ENCODE data around the gene C1QB.

DNA sequence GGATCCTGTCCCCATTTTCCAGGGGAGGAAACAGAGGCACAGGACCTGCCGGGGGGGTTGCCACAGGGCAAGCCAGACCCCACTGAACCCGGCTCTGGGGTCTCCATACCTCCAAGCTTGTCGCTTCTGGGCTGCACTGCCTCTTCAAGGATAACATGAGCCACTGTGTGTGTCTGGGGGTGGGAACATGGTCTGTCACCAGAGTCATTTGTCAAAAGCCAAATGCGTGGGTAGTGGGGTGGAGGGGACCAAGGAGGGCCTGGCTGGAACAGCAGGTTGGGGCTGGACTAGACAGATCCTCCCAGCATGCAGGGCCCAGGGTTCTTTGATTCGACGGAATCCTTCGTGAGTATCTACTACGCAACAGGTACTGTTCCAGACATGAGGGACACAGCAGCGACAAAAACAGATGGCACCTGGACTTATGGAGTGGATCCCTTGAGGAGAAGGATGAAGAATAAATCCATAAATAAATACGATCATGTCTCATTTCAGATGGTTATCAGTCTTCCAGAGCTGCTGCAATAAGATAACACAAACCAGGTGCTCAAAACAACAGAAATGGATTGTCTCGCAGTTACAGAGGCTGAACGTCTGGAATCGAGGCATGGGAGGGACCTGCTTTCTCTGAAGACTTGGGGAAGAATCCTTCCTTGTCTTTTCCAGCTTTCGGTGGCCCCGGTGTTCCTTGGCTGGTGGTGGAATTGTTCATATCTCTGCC, 28.7 kb downstream of the C1QB start:
- TF ChIP-seq, protein P1, sequence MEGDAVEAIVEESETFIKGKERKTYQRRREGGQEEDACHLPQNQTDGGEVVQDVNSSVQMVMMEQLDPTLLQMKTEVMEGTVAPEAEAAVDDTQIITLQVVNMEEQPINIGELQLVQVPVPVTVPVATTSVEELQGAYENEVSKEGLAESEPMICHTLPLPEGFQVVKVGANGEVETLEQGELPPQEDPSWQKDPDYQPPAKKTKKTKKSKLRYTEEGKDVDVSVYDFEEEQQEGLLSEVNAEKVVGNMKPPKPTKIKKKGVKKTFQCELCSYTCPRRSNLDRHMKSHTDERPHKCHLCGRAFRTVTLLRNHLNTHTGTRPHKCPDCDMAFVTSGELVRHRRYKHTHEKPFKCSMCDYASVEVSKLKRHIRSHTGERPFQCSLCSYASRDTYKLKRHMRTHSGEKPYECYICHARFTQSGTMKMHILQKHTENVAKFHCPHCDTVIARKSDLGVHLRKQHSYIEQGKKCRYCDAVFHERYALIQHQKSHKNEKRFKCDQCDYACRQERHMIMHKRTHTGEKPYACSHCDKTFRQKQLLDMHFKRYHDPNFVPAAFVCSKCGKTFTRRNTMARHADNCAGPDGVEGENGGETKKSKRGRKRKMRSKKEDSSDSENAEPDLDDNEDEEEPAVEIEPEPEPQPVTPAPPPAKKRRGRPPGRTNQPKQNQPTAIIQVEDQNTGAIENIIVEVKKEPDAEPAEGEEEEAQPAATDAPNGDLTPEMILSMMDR (IDR thresholded peaks at IDR 0.05), result no peak
- no peak for TF ChIP-seq KDM1A (IDR thresholded peaks at IDR 0.05; ENCODE audit: low read depth)
- TF ChIP-seq POLR2A (IDR thresholded peaks at IDR 0.05; ENCODE audit: low read length), result no peak
- TF ChIP-seq, protein P2, sequence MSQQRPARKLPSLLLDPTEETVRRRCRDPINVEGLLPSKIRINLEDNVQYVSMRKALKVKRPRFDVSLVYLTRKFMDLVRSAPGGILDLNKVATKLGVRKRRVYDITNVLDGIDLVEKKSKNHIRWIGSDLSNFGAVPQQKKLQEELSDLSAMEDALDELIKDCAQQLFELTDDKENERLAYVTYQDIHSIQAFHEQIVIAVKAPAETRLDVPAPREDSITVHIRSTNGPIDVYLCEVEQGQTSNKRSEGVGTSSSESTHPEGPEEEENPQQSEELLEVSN (IDR thresholded peaks at IDR 0.05; ENCODE audit: borderline replicate concordance, low read depth), result no peak
- no peak for TF ChIP-seq MYC (IDR thresholded peaks at IDR 0.05; ENCODE audit: borderline replicate concordance, low read length)
